ENCODE results near the gene PTPRT.
"Not testable (repeated sequence)": the region's sequence is repeated elsewhere in the genome, so short reads cannot be mapped to it uniquely, and the experiment has no call there.

GRCh38 chr20:42900764-42901163 lies 288.9 kb downstream of the PTPRT start:
- not testable (repeated sequence) for TF ChIP-seq CTCF, POLR2A (IDR thresholded peaks at IDR 0.05)
